ENCODE measurements around the gene WFDC2. TPM values are rescaled to one million over a fixed set of nuclear protein-coding genes. Genes with fewer than 3 reads are reported as not detected.
A peak's percentile ranks its signal among the peaks of the same experiment; 100 is the strongest.
"Not testable (repeated sequence)": the region's sequence is repeated elsewhere in the genome, so short reads cannot be mapped to it uniquely, and the experiment has no call there.

Gene WFDC2
- polyA plus RNA-seq, 3 donors from 2014 or later, result not detected

DNA sequence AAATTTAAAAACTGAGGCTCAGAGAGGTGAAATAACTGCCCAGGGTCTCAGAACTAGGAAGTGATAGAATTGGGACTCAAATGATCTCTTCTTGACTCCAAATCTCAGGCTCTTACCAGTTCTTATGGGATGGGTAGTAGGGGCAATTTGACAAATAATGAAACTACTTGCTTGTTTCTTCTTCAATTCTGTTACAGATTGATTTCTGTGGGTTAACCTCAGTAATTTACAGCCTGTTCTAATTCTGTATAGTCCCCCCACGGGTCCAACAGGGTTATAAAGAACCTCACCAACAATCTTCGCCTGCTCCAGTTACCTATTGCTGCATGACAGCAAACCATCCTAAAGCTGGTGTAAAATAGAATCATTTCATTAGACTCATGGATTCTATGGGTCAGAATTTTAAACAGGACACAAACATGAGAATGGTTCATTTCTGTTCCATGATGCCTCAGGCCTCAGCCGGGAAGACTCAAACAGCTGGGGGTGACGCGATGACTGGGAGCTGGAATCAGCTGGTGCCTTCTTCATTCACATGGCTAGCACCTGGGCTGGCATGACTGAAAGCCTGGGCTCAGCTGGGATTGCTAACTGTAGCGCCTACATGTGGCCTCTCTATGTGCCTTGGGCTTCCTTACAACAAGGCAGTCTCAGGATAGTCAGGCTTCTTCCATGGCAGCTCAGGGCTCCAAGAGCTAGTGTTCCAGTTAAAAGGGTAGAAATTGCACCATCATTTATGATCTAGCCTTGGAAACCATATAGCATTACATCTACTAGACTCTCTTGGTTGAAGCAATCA, 6.6 kb upstream of the WFDC2 start:
- Mint-ChIP-seq H3K4me1 (no peaks in the 10 kb centered on the region), H3K27ac (no peak overlapping the region), H3K36me3 (no peaks in the 10 kb centered on the region), H3K27me3 (ENCODE audit: low read depth in 3 of 3) (peaks cover 0 to 9% (median 0%) of the 10 kb centered on the region in 3 donors), H3K4me3 (no peak overlapping the region), H3K9me3 (no peaks in the 10 kb centered on the region)
- DNase-seq, result no peak

GRCh38 chr20:45463709-45464108, 5.8 kb upstream of the WFDC2 start:
- Mint-ChIP-seq H3K27ac (no peak overlapping the region), H3K9me3 (no peaks in the 10 kb centered on the region), H3K4me1 (no peaks in the 10 kb centered on the region), H3K4me3 (no peak overlapping the region), H3K27me3 (ENCODE audit: low read depth in 3 of 3) (peaks cover 0 to 14% (median 0%) of the 10 kb centered on the region in 3 donors), H3K36me3 (no peaks in the 10 kb centered on the region)
- no peak for DNase-seq

- Mint-ChIP-seq H3K27me3 (ENCODE audit: low read depth in 3 of 3) (peaks cover 1 to 14% (median 6%) of the 10 kb centered on the region in 3 donors), H3K27ac (no peak overlapping the region), H3K36me3 (no peaks in the 10 kb centered on the region), H3K4me3 (no peak overlapping the region), H3K4me1 (peaks cover 0 to 6% of the 10 kb centered on the region in 2 donors), H3K9me3 (no peaks in the 10 kb centered on the region)
- no peak for DNase-seq
Observed at GRCh38 chr20:45465491-45466266, 3.9 kb upstream of the WFDC2 start.

DNA sequence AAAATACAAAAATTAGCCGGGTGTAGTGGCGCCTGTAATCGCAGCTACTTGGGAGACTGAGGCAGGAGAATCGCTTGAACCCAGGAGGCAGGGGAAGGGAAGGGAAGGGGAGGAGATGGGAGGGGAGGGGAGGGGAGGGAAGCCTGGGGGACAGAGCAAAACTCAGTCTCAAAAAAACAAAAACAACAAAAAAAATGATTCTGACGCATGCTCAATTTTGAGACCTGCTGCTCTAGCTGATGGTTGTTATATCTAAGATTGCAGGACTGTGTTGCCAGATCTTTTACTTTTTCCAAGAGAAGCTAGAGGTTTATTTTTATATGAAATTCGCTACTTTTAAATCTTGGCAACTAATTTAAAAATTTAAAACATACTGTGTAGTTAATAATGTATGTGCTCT, 2.4 kb upstream of the WFDC2 start:
- Mint-ChIP-seq H3K4me3 (no peak overlapping the region), H3K27me3 (ENCODE audit: low read depth in 3 of 3) (peaks cover 8 to 23% (median 12%) of the 10 kb centered on the region in 3 donors), H3K9me3 (no peaks in the 10 kb centered on the region), H3K27ac (no peak overlapping the region), H3K36me3 (no peaks in the 10 kb centered on the region), H3K4me1 (peaks cover 0 to 8% of the 10 kb centered on the region in 2 donors)
- DNase-seq, result no peak

DNA sequence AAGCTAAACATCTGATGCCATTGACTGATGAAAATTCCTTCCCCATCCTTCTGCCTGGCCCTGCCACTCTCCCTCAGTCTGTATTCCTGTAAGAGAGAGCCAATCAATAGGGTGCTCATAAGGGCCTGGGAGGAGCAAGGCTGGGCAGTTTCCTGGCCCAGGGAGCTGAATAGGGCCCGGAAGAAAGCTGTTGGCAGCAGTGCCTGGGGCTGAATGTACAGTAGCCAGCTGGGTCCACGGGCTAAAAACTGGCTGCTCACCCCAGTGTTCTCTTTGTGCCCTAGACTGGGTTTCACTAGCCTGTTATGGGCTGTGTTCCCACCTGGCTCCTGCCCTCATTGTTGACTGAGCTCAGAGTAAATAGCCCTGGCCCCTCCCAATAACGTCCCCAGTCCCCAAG, 1.7 kb upstream of the WFDC2 start:
- DNase-seq, result no peak
- Mint-ChIP-seq H3K4me1 (peaks cover 0 to 8% of the 10 kb centered on the region in 2 donors), H3K4me3 (no peak overlapping the region), H3K27me3 (ENCODE audit: low read depth in 3 of 3) (peaks cover 10 to 23% (median 15%) of the 10 kb centered on the region in 3 donors), H3K27ac (no peak overlapping the region), H3K36me3 (no peaks in the 10 kb centered on the region), H3K9me3 (no peaks in the 10 kb centered on the region)

DNA sequence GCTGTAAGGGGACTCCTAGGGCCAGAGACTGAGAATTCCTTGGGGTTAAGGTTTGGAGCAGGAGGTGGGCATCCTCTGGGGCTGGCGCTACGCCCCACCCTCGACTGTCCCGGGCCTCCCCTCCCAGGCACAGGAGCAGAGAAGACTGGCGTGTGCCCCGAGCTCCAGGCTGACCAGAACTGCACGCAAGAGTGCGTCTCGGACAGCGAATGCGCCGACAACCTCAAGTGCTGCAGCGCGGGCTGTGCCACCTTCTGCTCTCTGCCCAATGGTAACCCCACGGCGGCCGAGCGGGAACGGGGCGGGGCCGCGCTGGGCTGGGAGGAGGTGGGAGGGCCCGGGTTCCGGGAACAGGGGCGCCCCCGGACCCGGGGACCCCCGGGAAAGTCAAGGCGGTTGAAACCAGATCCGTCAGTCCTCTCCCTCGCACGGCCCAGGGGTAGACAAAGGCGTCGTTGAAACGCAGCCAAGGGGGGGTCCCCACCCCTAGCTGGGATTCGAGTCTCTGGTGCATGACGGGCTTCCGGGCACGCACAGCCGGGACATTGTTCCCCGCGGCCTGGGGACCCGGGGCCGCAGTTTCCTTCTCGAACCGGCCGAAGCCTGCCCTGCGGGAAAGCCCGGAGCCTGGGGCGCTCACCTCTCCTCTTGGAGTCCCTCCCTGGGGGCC, 844 bp downstream of the WFDC2 start:
- H3K27ac Mint-ChIP-seq, result no peak overlapping the region
- no peaks in the 10 kb centered on the region for H3K36me3 Mint-ChIP-seq
- H3K4me1 Mint-ChIP-seq, result peaks cover 0 to 8% of the 10 kb centered on the region in 2 donors
- peaks cover 12 to 31% (median 15%) of the 10 kb centered on the region in 3 donors for H3K27me3 Mint-ChIP-seq (ENCODE audit: low read depth in 3 of 3)
- H3K9me3 Mint-ChIP-seq, result no peaks in the 10 kb centered on the region
- DNase-seq, result no peak
- peak overlapping the region in 4 of 5 donors; percentile 12 to 58 (median 39) for H3K4me3 Mint-ChIP-seq

GRCh38 chr20:45470937-45471336, 1.4 kb downstream of the WFDC2 start:
- Mint-ChIP-seq H3K4me1 (peaks cover 0 to 8% of the 10 kb centered on the region in 2 donors), H3K4me3 (peak overlapping the region in 4 of 5 donors; percentile 20 to 58 (median 32)), H3K36me3 (no peaks in the 10 kb centered on the region), H3K9me3 (no peaks in the 10 kb centered on the region), H3K27ac (no peak overlapping the region), H3K27me3 (ENCODE audit: low read depth in 3 of 3) (peaks cover 12 to 31% (median 15%) of the 10 kb centered on the region in 3 donors)
- no peak for DNase-seq

DNA sequence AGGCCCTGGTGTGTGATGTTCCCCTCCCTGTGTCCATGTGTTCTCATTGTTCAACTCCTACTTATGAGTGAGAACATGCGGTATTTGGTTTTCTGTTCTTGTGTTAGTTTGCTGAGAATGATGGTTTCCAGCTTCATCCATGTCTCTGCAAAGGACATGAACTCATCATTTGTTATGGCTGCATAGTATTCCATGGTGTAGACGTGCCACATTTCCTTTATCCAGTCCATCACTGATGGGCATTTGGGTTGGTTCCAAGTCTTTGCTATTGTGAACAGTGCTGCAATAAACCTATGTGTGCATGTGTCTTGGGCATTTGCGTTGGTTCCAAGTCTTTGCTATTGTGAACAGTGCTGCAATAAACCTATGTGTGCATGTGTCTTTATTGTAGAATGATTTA, 2.7 kb downstream of the WFDC2 start:
- H3K9me3 Mint-ChIP-seq, H3K27ac Mint-ChIP-seq, DNase-seq, H3K4me1 Mint-ChIP-seq, H3K36me3 Mint-ChIP-seq, H3K4me3 Mint-ChIP-seq: not testable (repeated sequence)
- peaks cover 12 to 26% (median 16%) of the 10 kb centered on the region in 3 donors for H3K27me3 Mint-ChIP-seq (ENCODE audit: low read depth in 3 of 3)

GRCh38 chr20:45477530-45478148, 8.1 kb downstream of the WFDC2 start:
- not testable (repeated sequence) for H3K27ac Mint-ChIP-seq, H3K9me3 Mint-ChIP-seq, DNase-seq, H3K4me1 Mint-ChIP-seq, H3K4me3 Mint-ChIP-seq, H3K36me3 Mint-ChIP-seq
- H3K27me3 Mint-ChIP-seq (ENCODE audit: low read depth in 3 of 3), result peaks cover 5 to 15% (median 9%) of the 10 kb centered on the region in 3 donors

- DNase-seq, result no peak
- no peaks in the 10 kb centered on the region for H3K9me3 Mint-ChIP-seq
- H3K4me1 Mint-ChIP-seq, result no peaks in the 10 kb centered on the region
- no peak overlapping the region for H3K4me3 Mint-ChIP-seq
- H3K27me3 Mint-ChIP-seq (ENCODE audit: low read depth in 3 of 3), result peaks cover 4 to 6% (median 5%) of the 10 kb centered on the region in 3 donors
- no peaks in the 10 kb centered on the region for H3K36me3 Mint-ChIP-seq
- no peak overlapping the region for H3K27ac Mint-ChIP-seq
Observed at GRCh38 chr20:45479822-45480221, 10.3 kb downstream of the WFDC2 start.

DNA sequence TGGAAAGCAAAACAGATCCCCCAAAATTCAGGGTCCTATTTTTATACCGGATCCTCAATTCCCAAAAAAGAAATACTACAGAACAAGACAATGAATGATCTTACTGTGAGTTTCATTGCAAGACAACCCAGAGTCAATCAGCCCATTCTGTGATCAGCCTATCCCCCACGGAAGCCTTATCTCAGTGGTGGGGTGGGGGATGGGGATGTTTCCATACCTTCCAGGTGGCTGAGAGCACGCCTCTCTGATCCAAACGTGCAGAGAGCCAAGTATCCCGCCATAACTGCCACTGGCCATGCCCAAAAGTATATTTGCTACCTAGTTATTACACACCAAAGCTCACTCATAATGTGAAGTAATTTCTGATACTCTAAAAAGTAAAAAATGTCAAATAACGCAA, 15.1 kb downstream of the WFDC2 start:
- Mint-ChIP-seq H3K4me3 (no peak overlapping the region), H3K27ac (no peak overlapping the region), H3K36me3 (no peaks in the 10 kb centered on the region), H3K27me3 (ENCODE audit: low read depth in 3 of 3) (peaks cover 0 to 10% (median 5%) of the 10 kb centered on the region in 3 donors), H3K9me3 (no peaks in the 10 kb centered on the region), H3K4me1 (no peaks in the 10 kb centered on the region)
- no peak for DNase-seq

DNA sequence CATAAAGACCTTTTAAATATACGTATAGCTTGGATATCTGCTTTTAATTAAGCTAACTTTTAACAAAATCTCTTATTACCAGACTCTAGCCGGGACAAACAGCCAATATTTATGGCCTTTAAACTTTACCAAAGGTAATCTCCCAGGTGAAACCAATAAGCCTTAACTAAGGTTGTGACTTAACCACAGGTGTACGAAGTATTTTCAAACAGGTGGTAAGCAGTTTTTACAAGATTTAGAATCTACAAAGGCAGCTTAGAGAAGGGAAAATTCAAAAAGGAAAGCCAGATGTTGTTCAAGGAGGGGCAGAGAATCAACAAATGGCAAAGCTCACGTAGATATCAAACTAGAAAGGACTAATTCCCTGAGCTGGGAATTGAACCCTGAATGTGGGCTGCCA, 15.8 kb downstream of the WFDC2 start:
- Mint-ChIP-seq H3K4me3 (no peak overlapping the region), H3K4me1 (no peaks in the 10 kb centered on the region), H3K36me3 (no peaks in the 10 kb centered on the region), H3K27ac (no peak overlapping the region), H3K9me3 (no peaks in the 10 kb centered on the region), H3K27me3 (ENCODE audit: low read depth in 3 of 3) (peaks cover 0 to 12% (median 5%) of the 10 kb centered on the region in 3 donors)
- no peak for DNase-seq

GRCh38 chr20:45487231-45487635, 17.7 kb downstream of the WFDC2 start:
- Mint-ChIP-seq H3K27ac (no peak overlapping the region), H3K36me3 (no peaks in the 10 kb centered on the region), H3K4me1 (no peaks in the 10 kb centered on the region), H3K27me3 (ENCODE audit: low read depth in 3 of 3) (peaks cover 0 to 10% (median 5%) of the 10 kb centered on the region in 3 donors), H3K4me3 (no peak overlapping the region), H3K9me3 (no peaks in the 10 kb centered on the region)
- no peak for DNase-seq
